Uterus (tissue), 4 donors: ENCODE measurements around the gene UBR4. TPM values are rescaled to one million over a fixed set of nuclear protein-coding genes. Genes with fewer than 3 reads are reported as not detected.

Experiments used
- DNase-seq, 2 donors: peaks; one replicate each; pipeline ENCODE4 v3.0.0-alpha.2; 2019 to 2020
- H3K27ac ChIP-seq, 2 donors: fragments of 200-600 bp; sonication (generic); 1 replicate in 1 of 2; 2 replicates in 1 of 2; pipeline ENCODE4 v1.5.1; 2016 to 2018
- H3K27me3 ChIP-seq, 2 donors: fragments of 200-600 bp; sonication (generic); one replicate each; pipeline ENCODE4 v1.5.1; 2018 to 2019; ENCODE audit warnings: control low read depth in 1 of 2
- H3K36me3 ChIP-seq, 2 donors: fragments of 200-600 bp; sonication (generic); one replicate each; pipeline ENCODE4 v1.5.1; 2019; ENCODE audit warnings: control low read depth in 1 of 2
- H3K4me1 ChIP-seq, 2 donors: fragments of 200-600 bp; sonication (generic); one replicate each; pipeline ENCODE4 v1.5.1; 2018 to 2019; ENCODE audit warnings: control low read depth in 1 of 2
- H3K4me3 ChIP-seq, 2 donors: fragments of 200-600 bp; sonication (generic); 1 replicate in 1 of 2; 2 replicates in 1 of 2; pipeline ENCODE4 v1.5.1; 2018 to 2019; ENCODE audit warnings: mild to moderate bottlenecking in 1 of 2
- H3K9me3 ChIP-seq, 2 donors: fragments of 200-600 bp; sonication (generic); one replicate each; pipeline ENCODE4 v1.5.1; 2019; ENCODE audit warnings: control low read depth in 1 of 2
- CTCF ChIP-seq, 4 experiments: fragments of 200-600 bp in 2 of 4; fragments of 450-650 bp in 2 of 4; sonication (generic) in 2 of 4; IDR thresholded peaks; one replicate each; pipeline ENCODE4 v1.5.1; 2016 to 2019; ENCODE audit warnings: antibody characterized with exemption in 4 of 4, mild to moderate bottlenecking in 2 of 4, moderate library complexity in 1 of 4
- POLR2A ChIP-seq, 2 donors: fragments of 450-650 bp; IDR thresholded peaks; one replicate each; pipeline ENCODE4 v1.6.1; 2016; ENCODE audit warnings: antibody characterized with exemption in 2 of 2, mild to moderate bottlenecking in 1 of 2, moderate library complexity in 1 of 2
- intact Hi-C: fragments of 100-400 bp; cut with DNase I; formaldehyde crosslinking; loops from one replicate; pipeline ENCODE4 v1.15.1; 2023; ENCODE audit warnings: low total_unique reads
- total RNA-seq, 4 donors: library from RNA; depleted of rRNA in 3 of 4; stranded (reverse); fragments of >200 nt in 3 of 4; gene quantifications; one replicate each; pipeline versions ENCODE4 v1.1.0 to v1.2.4, GENCODE V29; 2014 to 2023
- donor health status: DM: yes; HTN: yes; CAD: no.

UBR4 gene
- total RNA-seq, 4 donors from 2014 or later: 50.0 to 161 (median 105) TPM

GRCh38 chr1:19028110-19028509 lies 182.0 kb downstream of the UBR4 start:
- intact Hi-C loops: no loop called here
- no peak for DNase-seq
- no peak overlapping the region for H3K4me3 ChIP-seq
- no peaks in the 10 kb centered on the region for H3K9me3 ChIP-seq
- H3K4me1 ChIP-seq: no peaks in the 10 kb centered on the region
- no peak overlapping the region for H3K27ac ChIP-seq
- no peaks in the 10 kb centered on the region for H3K27me3 ChIP-seq
- H3K36me3 ChIP-seq: no peaks in the 10 kb centered on the region
- TF ChIP-seq POLR2A (IDR thresholded peaks at IDR 0.05) (no peak), CTCF (IDR thresholded peaks at IDR 0.05) (no peak)

Other genes with a start within 250 kb of the UBR4 start
- gene EMC1, start 41.3 kb upstream of the UBR4 start, total RNA-seq: 10 to 100 TPM; 19.4 to 63.9 (median 41.3) TPM
- 10 to 100 TPM in 3 of 4 donors, 1 to 10 TPM in 1; 4.1 to 34.6 (median 15.9) TPM for gene MRTO4, start 41.5 kb upstream of the UBR4 start, total RNA-seq
- gene AKR7A3, start 78.5 kb upstream of the UBR4 start, total RNA-seq: 1 to 10 TPM in 2 of 4 donors, not detected in 2; 1.2 to 4.3 TPM
- 100 to 1,000 TPM in 1 of 4 donors, 10 to 100 TPM in 2, 1 to 10 TPM in 1; 5.6 to 108 (median 33.6) TPM for gene AKR7A2, start 101.9 kb upstream of the UBR4 start, total RNA-seq
- 10 to 100 TPM in 2 of 4 donors, 1 to 10 TPM in 1, under 1 TPM in 1; 0.88 to 18.1 (median 8.2) TPM for gene SLC66A1, start 102.1 kb upstream of the UBR4 start, total RNA-seq